H1 (cell line): ENCODE data around the gene KLHL10. TPM values are rescaled to one million over a fixed set of nuclear protein-coding genes. Genes with fewer than 3 reads are reported as not detected.

Experiments used
- CBX8 ChIP-seq: fragments of 300-800, 300-1000 bp; sonication (generic); IDR thresholded peaks from 2 replicates; pipeline ENCODE4 v1.7.1; 2016; ENCODE audit warnings: low read depth, low read length, borderline replicate concordance
- HDAC2 ChIP-seq, 2 experiments: fragments of 300-600 bp in 1 of 2; sonication (generic) in 1 of 2; IDR thresholded peaks; 2 replicates each; pipeline ENCODE4 v1.6.1; 2011 to 2012; ENCODE audit warnings: low read depth in 2 of 2, low read length in 2 of 2, mild to moderate bottlenecking in 2 of 2, moderate library complexity in 2 of 2, borderline replicate concordance in 1 of 2, inconsistent platforms in 1 of 2
- JUN ChIP-seq: IDR thresholded peaks from 2 replicates; pipeline ENCODE4 v1.6.1; 2011; ENCODE audit warnings: low read depth, mild to moderate bottlenecking, improper control_type of control experiment, low read length
- SIRT6 ChIP-seq: IDR thresholded peaks from one replicate; pipeline ENCODE4 v1.7.1; 2012; ENCODE audit warnings: low read length, inconsistent platforms
- SIX5 ChIP-seq: IDR thresholded peaks from 2 replicates; pipeline ENCODE4 v1.6.1; 2011; ENCODE audit warnings: mild to moderate bottlenecking, low read depth, low read length
- TBP ChIP-seq: IDR thresholded peaks from 2 replicates; pipeline ENCODE4 v1.6.1; 2011; ENCODE audit warnings: low read depth, low read length, improper control_type of control experiment
- polyA plus RNA-seq, 7 experiments: library from polyadenylated mRNA; depleted of rRNA in 3 of 7; stranded (reverse) in 5 of 7; unstranded in 2 of 7; fragments of >200 nt in 5 of 7; fragments of 200-250 nt in 2 of 7; gene quantifications; 1 replicate in 5 of 7; 2 replicates in 1 of 7; 4 replicates in 1 of 7; pipeline versions ENCODE4 v1.2.1 to v1.2.3, GENCODE V29; 2011 to 2013; ENCODE audit warnings: missing spikeins in 2 of 7, mixed read lengths in 2 of 7
- total RNA-seq: library from RNA; stranded (reverse); fragmentation: NEBNext Ultra II Directional; extraction: Animal tissue kit (Norgen Biotek cat#: 25700); gene quantifications from 2 replicates; pipeline ENCODE4 v1.2.1, GENCODE V29; 2021
- TF ChIP-seq, protein P1 (sequence below): fragments of 300-600 bp; sonication (generic); IDR thresholded peaks from 2 replicates; pipeline ENCODE4 v1.7.1; 2012; ENCODE audit warnings: low read length, moderate library complexity, mild to moderate bottlenecking, inconsistent platforms; ENCODE audit not compliant: insufficient replicate concordance
- TF ChIP-seq, protein P2 (sequence below): IDR thresholded peaks from 2 replicates; pipeline ENCODE4 v1.6.1; 2012; ENCODE audit warnings: inconsistent platforms

KLHL10 gene
- total and polyA plus RNA-seq, 2 of the 8 experiments (the other 6 are each of a cell fraction or from before 2014, with no cell fraction given) = 0.19 to 0.26 TPM

DNA sequence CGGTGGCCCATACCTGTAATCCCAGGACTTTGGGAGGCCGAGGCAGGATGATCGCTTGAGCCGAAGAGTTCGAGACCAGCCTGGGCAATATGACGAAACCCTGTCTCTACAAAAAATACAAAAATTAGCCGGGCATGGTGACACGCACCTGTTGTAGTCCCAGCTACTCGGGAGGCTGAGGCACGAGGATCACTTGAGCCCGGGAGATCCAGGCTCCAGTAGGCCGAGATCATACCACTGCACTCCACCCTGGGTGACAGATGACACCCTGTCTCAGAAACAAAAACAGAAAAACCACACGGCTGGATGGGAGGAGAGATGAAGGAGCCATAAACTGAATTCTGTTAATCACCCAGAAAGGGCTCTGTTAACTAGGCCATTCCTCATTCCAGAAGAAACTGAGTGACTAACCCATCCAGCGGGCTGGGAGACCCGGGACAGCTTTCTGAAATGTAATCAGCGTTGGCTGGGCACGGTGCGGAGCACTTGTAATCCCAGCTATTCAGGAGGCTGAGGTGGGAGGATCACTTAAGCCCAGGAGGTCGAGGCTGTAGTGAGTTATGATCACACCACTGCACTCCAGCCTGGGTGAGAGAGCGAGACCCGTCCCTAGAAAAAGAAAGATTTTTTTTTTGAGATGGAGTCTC, 952 bp upstream of the KLHL10 start (continued):
- TF ChIP-seq, protein P1, sequence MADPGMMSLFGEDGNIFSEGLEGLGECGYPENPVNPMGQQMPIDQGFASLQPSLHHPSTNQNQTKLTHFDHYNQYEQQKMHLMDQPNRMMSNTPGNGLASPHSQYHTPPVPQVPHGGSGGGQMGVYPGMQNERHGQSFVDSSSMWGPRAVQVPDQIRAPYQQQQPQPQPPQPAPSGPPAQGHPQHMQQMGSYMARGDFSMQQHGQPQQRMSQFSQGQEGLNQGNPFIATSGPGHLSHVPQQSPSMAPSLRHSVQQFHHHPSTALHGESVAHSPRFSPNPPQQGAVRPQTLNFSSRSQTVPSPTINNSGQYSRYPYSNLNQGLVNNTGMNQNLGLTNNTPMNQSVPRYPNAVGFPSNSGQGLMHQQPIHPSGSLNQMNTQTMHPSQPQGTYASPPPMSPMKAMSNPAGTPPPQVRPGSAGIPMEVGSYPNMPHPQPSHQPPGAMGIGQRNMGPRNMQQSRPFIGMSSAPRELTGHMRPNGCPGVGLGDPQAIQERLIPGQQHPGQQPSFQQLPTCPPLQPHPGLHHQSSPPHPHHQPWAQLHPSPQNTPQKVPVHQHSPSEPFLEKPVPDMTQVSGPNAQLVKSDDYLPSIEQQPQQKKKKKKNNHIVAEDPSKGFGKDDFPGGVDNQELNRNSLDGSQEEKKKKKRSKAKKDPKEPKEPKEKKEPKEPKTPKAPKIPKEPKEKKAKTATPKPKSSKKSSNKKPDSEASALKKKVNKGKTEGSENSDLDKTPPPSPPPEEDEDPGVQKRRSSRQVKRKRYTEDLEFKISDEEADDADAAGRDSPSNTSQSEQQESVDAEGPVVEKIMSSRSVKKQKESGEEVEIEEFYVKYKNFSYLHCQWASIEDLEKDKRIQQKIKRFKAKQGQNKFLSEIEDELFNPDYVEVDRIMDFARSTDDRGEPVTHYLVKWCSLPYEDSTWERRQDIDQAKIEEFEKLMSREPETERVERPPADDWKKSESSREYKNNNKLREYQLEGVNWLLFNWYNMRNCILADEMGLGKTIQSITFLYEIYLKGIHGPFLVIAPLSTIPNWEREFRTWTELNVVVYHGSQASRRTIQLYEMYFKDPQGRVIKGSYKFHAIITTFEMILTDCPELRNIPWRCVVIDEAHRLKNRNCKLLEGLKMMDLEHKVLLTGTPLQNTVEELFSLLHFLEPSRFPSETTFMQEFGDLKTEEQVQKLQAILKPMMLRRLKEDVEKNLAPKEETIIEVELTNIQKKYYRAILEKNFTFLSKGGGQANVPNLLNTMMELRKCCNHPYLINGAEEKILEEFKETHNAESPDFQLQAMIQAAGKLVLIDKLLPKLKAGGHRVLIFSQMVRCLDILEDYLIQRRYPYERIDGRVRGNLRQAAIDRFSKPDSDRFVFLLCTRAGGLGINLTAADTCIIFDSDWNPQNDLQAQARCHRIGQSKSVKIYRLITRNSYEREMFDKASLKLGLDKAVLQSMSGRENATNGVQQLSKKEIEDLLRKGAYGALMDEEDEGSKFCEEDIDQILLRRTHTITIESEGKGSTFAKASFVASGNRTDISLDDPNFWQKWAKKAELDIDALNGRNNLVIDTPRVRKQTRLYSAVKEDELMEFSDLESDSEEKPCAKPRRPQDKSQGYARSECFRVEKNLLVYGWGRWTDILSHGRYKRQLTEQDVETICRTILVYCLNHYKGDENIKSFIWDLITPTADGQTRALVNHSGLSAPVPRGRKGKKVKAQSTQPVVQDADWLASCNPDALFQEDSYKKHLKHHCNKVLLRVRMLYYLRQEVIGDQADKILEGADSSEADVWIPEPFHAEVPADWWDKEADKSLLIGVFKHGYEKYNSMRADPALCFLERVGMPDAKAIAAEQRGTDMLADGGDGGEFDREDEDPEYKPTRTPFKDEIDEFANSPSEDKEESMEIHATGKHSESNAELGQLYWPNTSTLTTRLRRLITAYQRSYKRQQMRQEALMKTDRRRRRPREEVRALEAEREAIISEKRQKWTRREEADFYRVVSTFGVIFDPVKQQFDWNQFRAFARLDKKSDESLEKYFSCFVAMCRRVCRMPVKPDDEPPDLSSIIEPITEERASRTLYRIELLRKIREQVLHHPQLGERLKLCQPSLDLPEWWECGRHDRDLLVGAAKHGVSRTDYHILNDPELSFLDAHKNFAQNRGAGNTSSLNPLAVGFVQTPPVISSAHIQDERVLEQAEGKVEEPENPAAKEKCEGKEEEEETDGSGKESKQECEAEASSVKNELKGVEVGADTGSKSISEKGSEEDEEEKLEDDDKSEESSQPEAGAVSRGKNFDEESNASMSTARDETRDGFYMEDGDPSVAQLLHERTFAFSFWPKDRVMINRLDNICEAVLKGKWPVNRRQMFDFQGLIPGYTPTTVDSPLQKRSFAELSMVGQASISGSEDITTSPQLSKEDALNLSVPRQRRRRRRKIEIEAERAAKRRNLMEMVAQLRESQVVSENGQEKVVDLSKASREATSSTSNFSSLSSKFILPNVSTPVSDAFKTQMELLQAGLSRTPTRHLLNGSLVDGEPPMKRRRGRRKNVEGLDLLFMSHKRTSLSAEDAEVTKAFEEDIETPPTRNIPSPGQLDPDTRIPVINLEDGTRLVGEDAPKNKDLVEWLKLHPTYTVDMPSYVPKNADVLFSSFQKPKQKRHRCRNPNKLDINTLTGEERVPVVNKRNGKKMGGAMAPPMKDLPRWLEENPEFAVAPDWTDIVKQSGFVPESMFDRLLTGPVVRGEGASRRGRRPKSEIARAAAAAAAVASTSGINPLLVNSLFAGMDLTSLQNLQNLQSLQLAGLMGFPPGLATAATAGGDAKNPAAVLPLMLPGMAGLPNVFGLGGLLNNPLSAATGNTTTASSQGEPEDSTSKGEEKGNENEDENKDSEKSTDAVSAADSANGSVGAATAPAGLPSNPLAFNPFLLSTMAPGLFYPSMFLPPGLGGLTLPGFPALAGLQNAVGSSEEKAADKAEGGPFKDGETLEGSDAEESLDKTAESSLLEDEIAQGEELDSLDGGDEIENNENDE = no peak
- TF ChIP-seq CBX8 (no peak), SIX5 (no peak), SIRT6 (no peak), TBP (no peak), JUN (no peak), HDAC2 (IDR thresholded peaks at IDR 0.05; ENCODE audit: borderline replicate concordance in 1 of 2, low read depth in 2 of 2, low read length in 2 of 2) (no peak)
- TF ChIP-seq, protein P2, sequence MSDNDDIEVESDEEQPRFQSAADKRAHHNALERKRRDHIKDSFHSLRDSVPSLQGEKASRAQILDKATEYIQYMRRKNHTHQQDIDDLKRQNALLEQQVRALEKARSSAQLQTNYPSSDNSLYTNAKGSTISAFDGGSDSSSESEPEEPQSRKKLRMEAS = no peak
- TF ChIP-seq, all 59 proteins: peak for 0
